Measurements from ENCODE around the gene TMEM91. TPM values are rescaled to one million over a fixed set of nuclear protein-coding genes. Genes with fewer than 3 reads are reported as not detected.

Gene TMEM91
- total and polyA plus RNA-seq, 2 of the 4 experiments (the other 2 are of a cell fraction): 1.4 to 4.8 TPM

- in situ Hi-C loops (cut with MboI; ENCODE audit: low sequenced_read_pairs): no loop called here
- no peak overlapping the region for H2AFZ ChIP-seq (replicated peaks; ENCODE audit: low read length, poor library complexity)
- dilution Hi-C loops (cut with HindIII; ENCODE audit: low sequenced_read_pairs, unreplicated experiment): no loop called here
Measured at GRCh38 chr19:41410336-41411054, 34.2 kb downstream of the TMEM91 start.

More at GRCh38 chr19:41410336-41411054, 34.2 kb downstream of the TMEM91 start:
- Histone ChIP-seq H3K4ac (ENCODE audit: low read depth, low read length) (no peak overlapping the region), H2BK20ac (ENCODE audit: low read depth, low read length) (no peak overlapping the region), H4K8ac (ENCODE audit: low read depth in 2 of 2, low read length in 2 of 2) (no peak overlapping the region), H3K23ac (ENCODE audit: low read depth, low read length) (no peak overlapping the region), H2AK5ac (ENCODE audit: low read depth, low read length) (no peak overlapping the region), H2BK120ac (ENCODE audit: low read depth, low read length) (no peak overlapping the region), H3K9ac (ENCODE audit: low read depth, low read length) (no peak overlapping the region), H3K18ac (ENCODE audit: low read depth, low read length) (no peak overlapping the region), H3K27ac (ENCODE audit: insufficient read depth, low read length) (no peak overlapping the region), H3K4me3 (ENCODE audit: insufficient read depth, low read depth, low read length) (no peak overlapping the region), H2AK9ac (replicated peaks; ENCODE audit: low read depth, low read length, poor library complexity) (no peak overlapping the region), H4K5ac (ENCODE audit: low read depth, low read length) (no peak overlapping the region), H3K4me2 (ENCODE audit: low read depth, low read length) (no peak overlapping the region), H3K9me3 (ENCODE audit: control insufficient read depth, insufficient read depth, low read length) (no peaks in the 10 kb centered on the region), H3K36me3 (ENCODE audit: control insufficient read depth, insufficient read depth, low read length) (peaks cover 35% of the 10 kb centered on the region), H3K4me1 (ENCODE audit: control insufficient read depth, insufficient read depth, low read length) (peaks cover 4% of the 10 kb centered on the region), H3K79me1 (ENCODE audit: low read depth in 1 of 2, low read length in 2 of 2) (peaks cover 0 to 4% of the 10 kb centered on the region in 2 experiments; a peak in 3 of 4 replicates), H3K9me1 (ENCODE audit: insufficient read depth, low read length) (no peaks in the 10 kb centered on the region; the same call in 1 of the 2 replicates), H4K91ac (ENCODE audit: insufficient read depth, low read depth, low read length) (no peak overlapping the region), H2BK15ac (ENCODE audit: low read depth, low read length) (no peak overlapping the region), H2BK5ac (ENCODE audit: low read depth, low read length, poor library complexity, severe bottlenecking) (no peak overlapping the region), H3K56ac (ENCODE audit: extremely low read depth, insufficient read depth, low read length) (no peak overlapping the region), H4K20me1 (ENCODE audit: insufficient read depth, low read length) (no peaks in the 10 kb centered on the region), H3K27me3 (ENCODE audit: control insufficient read depth, insufficient read depth, low read length) (no peaks in the 10 kb centered on the region), H3K14ac (replicated peaks; ENCODE audit: low read depth, low read length) (no peak overlapping the region)
- no peak for ATAC-seq (ENCODE audit: low read depth)
- 90% methylated on average over 4 of the region's 23 CpGs; no CpG with 5 or more reads in 1 of the 2 experiments for WGBS, 2 experiments (ENCODE audit: extremely low coverage in 2 of 2, insufficient read length in 1 of 2)
- POLR2A ChIA-PET (ENCODE audit: unreplicated experiment): no interaction called here
- intact Hi-C loops (cut with micrococcal nuclease): no loop called here
- no TSS peak for BruUV-seq (replicated peaks)
- TF ChIP-seq MAZ (IDR thresholded peaks at IDR 0.05; ENCODE audit: borderline replicate concordance, low read depth, low read length): no peak
- no peak for TF ChIP-seq FOS (IDR thresholded peaks at IDR 0.05; ENCODE audit: low read depth, low read length)
- DNase-seq: no peak
- CTCF ChIA-PET: no interaction called here
